ENCODE data around the gene PIGBOS1.
"Not testable (repeated sequence)": the region's sequence is repeated elsewhere in the genome, so short reads cannot be mapped to it uniquely, and the experiment has no call there.

PIGBOS1 gene

DNA sequence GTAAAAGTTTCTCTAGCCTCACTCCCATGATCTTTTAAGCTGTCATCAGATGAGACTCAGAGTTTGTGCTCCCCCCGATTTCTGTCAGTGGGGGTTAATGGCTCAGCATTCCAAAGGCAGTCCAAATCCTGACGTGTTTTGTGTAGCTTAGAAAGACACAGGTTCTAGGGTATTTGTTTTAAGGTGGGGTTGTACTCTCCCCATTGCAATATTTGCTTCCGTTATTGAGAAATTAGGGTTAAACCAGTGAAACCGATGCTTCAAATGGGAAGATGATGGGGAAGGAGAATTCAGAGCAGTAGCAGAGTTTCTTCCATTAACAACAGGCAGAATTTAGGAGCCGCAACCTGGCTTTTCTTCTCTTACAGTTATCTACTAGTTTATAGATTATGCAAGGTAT, 3.5 kb upstream of the PIGBOS1 start:
- H2BK15ac ChIP-seq (replicated peaks; ENCODE audit: low read depth), result no peak overlapping the region
- H2AK5ac ChIP-seq (ENCODE audit: low read length), result no peak overlapping the region
- no peak overlapping the region for H3K23ac ChIP-seq (ENCODE audit: low read length)
- no peak overlapping the region for H4K8ac ChIP-seq (ENCODE audit: low read depth, low read length)
- no peaks in the 10 kb centered on the region for H3K79me2 ChIP-seq (ENCODE audit: control insufficient read depth, insufficient read depth, low read length)
- H3K4me1 ChIP-seq (ENCODE audit: control insufficient read depth, low read depth, low read length), result no peaks in the 10 kb centered on the region
- H3K27ac ChIP-seq (ENCODE audit: low read depth, low read length), result no peak overlapping the region
- no peaks in the 10 kb centered on the region for H3K79me1 ChIP-seq (ENCODE audit: low read length)
- H3K27me3 ChIP-seq (ENCODE audit: insufficient read depth, low read length, poor library complexity), result no peaks in the 10 kb centered on the region
- H2BK120ac ChIP-seq (ENCODE audit: low read depth, low read length), result no peak overlapping the region
- H4K5ac ChIP-seq (ENCODE audit: low read length), result no peak overlapping the region
- no CpG with 5 or more reads among the region's 5 CpGs for whole genome bisulfite sequencing (ENCODE audit: extremely low coverage, insufficient coverage, low lambda C conversion rate)
- no peak overlapping the region for H3K4me3 ChIP-seq (ENCODE audit: low read length)
- no peak overlapping the region for H2BK5ac ChIP-seq (ENCODE audit: low read length)
- no peak for DNase-seq
- H3K18ac ChIP-seq (ENCODE audit: low read length), result no peak overlapping the region
- no peak overlapping the region for H3K4ac ChIP-seq (ENCODE audit: low read depth, low read length)
- no peak overlapping the region for H3K4me2 ChIP-seq (ENCODE audit: low read length)
- no peak overlapping the region for H3K56ac ChIP-seq (ENCODE audit: low read length)
- no peaks in the 10 kb centered on the region for H3K36me3 ChIP-seq (ENCODE audit: control insufficient read depth, insufficient read depth, low read length)
- H3K9ac ChIP-seq (ENCODE audit: low read length), result no peak overlapping the region

- DNase-seq, result no peak
- no peak overlapping the region for H2BK15ac ChIP-seq (replicated peaks; ENCODE audit: low read depth)
- no peak overlapping the region for H3K4ac ChIP-seq (ENCODE audit: low read depth, low read length)
- no peaks in the 10 kb centered on the region for H3K27me3 ChIP-seq (ENCODE audit: insufficient read depth, low read length, poor library complexity)
- H3K56ac ChIP-seq (ENCODE audit: low read length), result no peak overlapping the region
- H3K79me2 ChIP-seq (ENCODE audit: control insufficient read depth, insufficient read depth, low read length), result no peaks in the 10 kb centered on the region
- H3K4me3 ChIP-seq (ENCODE audit: low read length), result no peak overlapping the region
- H3K18ac ChIP-seq (ENCODE audit: low read length), result no peak overlapping the region
- no CpG with 5 or more reads among the region's 1 CpG for WGBS (ENCODE audit: extremely low coverage, insufficient coverage, low lambda C conversion rate)
- H2BK120ac ChIP-seq (ENCODE audit: low read depth, low read length), result no peak overlapping the region
- no peaks in the 10 kb centered on the region for H3K36me3 ChIP-seq (ENCODE audit: control insufficient read depth, insufficient read depth, low read length)
- H3K9ac ChIP-seq (ENCODE audit: low read length), result no peak overlapping the region
- no peak overlapping the region for H3K23ac ChIP-seq (ENCODE audit: low read length)
- no peak overlapping the region for H2BK5ac ChIP-seq (ENCODE audit: low read length)
- no peak overlapping the region for H3K4me2 ChIP-seq (ENCODE audit: low read length)
- no peak overlapping the region for H4K5ac ChIP-seq (ENCODE audit: low read length)
- H3K4me1 ChIP-seq (ENCODE audit: control insufficient read depth, low read depth, low read length), result no peaks in the 10 kb centered on the region
- no peak overlapping the region for H4K8ac ChIP-seq (ENCODE audit: low read depth, low read length)
- H3K27ac ChIP-seq (ENCODE audit: low read depth, low read length), result no peak overlapping the region
- no peak overlapping the region for H2AK5ac ChIP-seq (ENCODE audit: low read length)
- H3K79me1 ChIP-seq (ENCODE audit: low read length), result peaks cover 2% of the 10 kb centered on the region
Observed at GRCh38 chr15:55320963-55321362, 2.0 kb upstream of the PIGBOS1 start.

DNA sequence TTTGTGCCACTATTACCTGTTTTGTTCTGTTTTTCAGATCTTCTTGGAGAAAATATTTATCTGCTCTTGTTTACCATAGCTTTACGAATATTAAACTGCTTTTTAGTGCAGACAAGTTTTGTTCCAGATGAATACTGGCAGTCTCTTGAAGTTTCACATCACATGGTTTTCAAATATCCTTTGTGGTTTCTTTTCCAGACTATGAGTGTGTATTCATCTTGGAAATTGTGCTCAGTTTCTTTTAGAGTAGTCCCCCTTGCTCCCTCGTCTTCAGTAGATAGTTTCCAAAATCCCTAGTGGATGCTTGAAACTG, 1.3 kb upstream of the PIGBOS1 start:
- H3K18ac ChIP-seq (ENCODE audit: low read length), result no peak overlapping the region
- no peaks in the 10 kb centered on the region for H3K27me3 ChIP-seq (ENCODE audit: insufficient read depth, low read length, poor library complexity)
- no peak overlapping the region for H3K56ac ChIP-seq (ENCODE audit: low read length)
- DNase-seq, result no peak
- no peaks in the 10 kb centered on the region for H3K4me1 ChIP-seq (ENCODE audit: control insufficient read depth, low read depth, low read length)
- no peak overlapping the region for H3K4me2 ChIP-seq (ENCODE audit: low read length)
- peaks cover 2% of the 10 kb centered on the region for H3K79me1 ChIP-seq (ENCODE audit: low read length)
- H3K79me2 ChIP-seq (ENCODE audit: control insufficient read depth, insufficient read depth, low read length), result no peaks in the 10 kb centered on the region
- H2BK120ac ChIP-seq (ENCODE audit: low read depth, low read length), result no peak overlapping the region
- no CpG with 5 or more reads among the region's 2 CpGs for WGBS (ENCODE audit: extremely low coverage, insufficient coverage, low lambda C conversion rate)
- no peak overlapping the region for H3K27ac ChIP-seq (ENCODE audit: low read depth, low read length)
- no peak overlapping the region for H3K4me3 ChIP-seq (ENCODE audit: low read length)
- no peaks in the 10 kb centered on the region for H3K36me3 ChIP-seq (ENCODE audit: control insufficient read depth, insufficient read depth, low read length)
- H4K8ac ChIP-seq (ENCODE audit: low read depth, low read length), result no peak overlapping the region
- peak overlapping the region; percentile 36 for H2BK15ac ChIP-seq (replicated peaks; ENCODE audit: low read depth)
- H2BK5ac ChIP-seq (ENCODE audit: low read length), result no peak overlapping the region
- H3K4ac ChIP-seq (ENCODE audit: low read depth, low read length), result no peak overlapping the region
- no peak overlapping the region for H3K9ac ChIP-seq (ENCODE audit: low read length)
- H4K5ac ChIP-seq (ENCODE audit: low read length), result no peak overlapping the region
- H2AK5ac ChIP-seq (ENCODE audit: low read length), result no peak overlapping the region
- no peak overlapping the region for H3K23ac ChIP-seq (ENCODE audit: low read length)

- H2BK120ac ChIP-seq (ENCODE audit: low read depth, low read length), result no peak overlapping the region
- no peaks in the 10 kb centered on the region for H3K4me1 ChIP-seq (ENCODE audit: control insufficient read depth, low read depth, low read length)
- peak overlapping the region; percentile 85 for H3K9ac ChIP-seq (ENCODE audit: low read length)
- peak overlapping the region; percentile 36 for H2BK15ac ChIP-seq (replicated peaks; ENCODE audit: low read depth)
- peak overlapping the region; percentile 70 for H3K27ac ChIP-seq (ENCODE audit: low read depth, low read length)
- H3K27me3 ChIP-seq (ENCODE audit: insufficient read depth, low read length, poor library complexity), result no peaks in the 10 kb centered on the region
- H3K4ac ChIP-seq (ENCODE audit: low read depth, low read length), result no peak overlapping the region
- DNase-seq, result no peak
- no CpG with 5 or more reads among the region's 4 CpGs for WGBS (ENCODE audit: extremely low coverage, insufficient coverage, low lambda C conversion rate)
- no peak overlapping the region for H3K18ac ChIP-seq (ENCODE audit: low read length)
- H3K4me3 ChIP-seq (ENCODE audit: low read length), result peak overlapping the region; percentile 85
- H3K79me1 ChIP-seq (ENCODE audit: low read length), result peaks cover 2% of the 10 kb centered on the region
- H3K4me2 ChIP-seq (ENCODE audit: low read length), result peak overlapping the region; percentile 72
- H4K5ac ChIP-seq (ENCODE audit: low read length), result no peak overlapping the region
- H2BK5ac ChIP-seq (ENCODE audit: low read length), result no peak overlapping the region
- no peaks in the 10 kb centered on the region for H3K36me3 ChIP-seq (ENCODE audit: control insufficient read depth, insufficient read depth, low read length)
- H2AK5ac ChIP-seq (ENCODE audit: low read length), result no peak overlapping the region
- no peak overlapping the region for H3K23ac ChIP-seq (ENCODE audit: low read length)
- no peak overlapping the region for H4K8ac ChIP-seq (ENCODE audit: low read depth, low read length)
- H3K56ac ChIP-seq (ENCODE audit: low read length), result peak overlapping the region; percentile 90
- H3K79me2 ChIP-seq (ENCODE audit: control insufficient read depth, insufficient read depth, low read length), result no peaks in the 10 kb centered on the region
Observed at GRCh38 chr15:55319537-55320237, 764 bp upstream of the PIGBOS1 start.

DNA sequence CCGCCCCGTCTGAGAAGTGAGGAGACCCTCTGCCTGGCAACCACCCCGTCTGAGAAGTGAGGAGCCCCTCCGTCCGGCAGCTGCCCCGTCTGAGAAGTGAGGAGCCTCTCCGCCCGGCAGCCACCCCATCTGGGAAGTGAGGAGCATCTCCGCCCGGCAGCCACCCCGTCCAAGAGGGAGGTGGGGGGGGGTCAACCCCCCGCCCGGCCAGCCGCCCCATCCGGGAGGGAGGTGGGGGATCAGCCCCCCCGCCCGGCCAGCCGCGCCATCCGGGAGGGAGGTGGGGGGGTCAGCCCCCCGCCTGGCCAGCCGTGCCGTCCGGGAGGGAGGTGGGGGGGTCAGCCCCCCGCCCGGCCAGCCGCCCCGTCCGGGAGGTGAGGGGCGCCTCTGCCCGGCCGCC, 16.1 kb downstream of the PIGBOS1 start:
- not testable (repeated sequence) for H3K23ac ChIP-seq (ENCODE audit: low read length); H3K18ac ChIP-seq (ENCODE audit: low read length); H4K8ac ChIP-seq (ENCODE audit: low read depth, low read length); H3K4ac ChIP-seq (ENCODE audit: low read depth, low read length); H3K27me3 ChIP-seq (ENCODE audit: insufficient read depth, low read length, poor library complexity); DNase-seq; H3K79me2 ChIP-seq (ENCODE audit: control insufficient read depth, insufficient read depth, low read length); H2BK120ac ChIP-seq (ENCODE audit: low read depth, low read length); H4K5ac ChIP-seq (ENCODE audit: low read length); H3K4me3 ChIP-seq (ENCODE audit: low read length); H3K4me2 ChIP-seq (ENCODE audit: low read length); H2AK5ac ChIP-seq (ENCODE audit: low read length); H3K79me1 ChIP-seq (ENCODE audit: low read length); H3K4me1 ChIP-seq (ENCODE audit: control insufficient read depth, low read depth, low read length); H3K27ac ChIP-seq (ENCODE audit: low read depth, low read length); H3K36me3 ChIP-seq (ENCODE audit: control insufficient read depth, insufficient read depth, low read length); H2BK5ac ChIP-seq (ENCODE audit: low read length); H3K9ac ChIP-seq (ENCODE audit: low read length); H3K56ac ChIP-seq (ENCODE audit: low read length); H2BK15ac ChIP-seq (replicated peaks; ENCODE audit: low read depth)
- no CpG with 5 or more reads among the region's 32 CpGs for WGBS (ENCODE audit: extremely low coverage, insufficient coverage, low lambda C conversion rate)

- Histone ChIP-seq H4K8ac (ENCODE audit: low read depth, low read length) (no peak overlapping the region), H3K36me3 (ENCODE audit: control insufficient read depth, insufficient read depth, low read length) (no peaks in the 10 kb centered on the region), H2BK15ac (replicated peaks; ENCODE audit: low read depth) (no peak overlapping the region), H2BK120ac (ENCODE audit: low read depth, low read length) (no peak overlapping the region), H3K79me1 (ENCODE audit: low read length) (no peaks in the 10 kb centered on the region), H3K79me2 (ENCODE audit: control insufficient read depth, insufficient read depth, low read length) (no peaks in the 10 kb centered on the region), H3K18ac (ENCODE audit: low read length) (no peak overlapping the region), H3K4me2 (ENCODE audit: low read length) (no peak overlapping the region), H2AK5ac (ENCODE audit: low read length) (no peak overlapping the region), H3K4me3 (ENCODE audit: low read length) (no peak overlapping the region), H3K4ac (ENCODE audit: low read depth, low read length) (no peak overlapping the region), H3K56ac (ENCODE audit: low read length) (no peak overlapping the region), H3K9ac (ENCODE audit: low read length) (no peak overlapping the region), H3K27me3 (ENCODE audit: insufficient read depth, low read length, poor library complexity) (no peaks in the 10 kb centered on the region), H2BK5ac (ENCODE audit: low read length) (no peak overlapping the region), H3K23ac (ENCODE audit: low read length) (no peak overlapping the region), H3K4me1 (ENCODE audit: control insufficient read depth, low read depth, low read length) (no peaks in the 10 kb centered on the region), H4K5ac (ENCODE audit: low read length) (no peak overlapping the region), H3K27ac (ENCODE audit: low read depth, low read length) (no peak overlapping the region)
- DNase-seq, result no peak
Observed at GRCh38 chr15:55297315-55297714, 21.6 kb downstream of the PIGBOS1 start.

All from mesendoderm (in vitro differentiated cells).